HG03175 (cell line): Measurements from ENCODE around the gene ESRRB.

Experiments used
- ATAC-seq: cut with Tn5 transposase; IDR thresholded peaks from one replicate; pipeline ENCODE4 v1.9.1; 2021; ENCODE audit warnings: mild to moderate bottlenecking, moderate library complexity; ENCODE audit not compliant: unreplicated experiment

ESRRB gene

DNA sequence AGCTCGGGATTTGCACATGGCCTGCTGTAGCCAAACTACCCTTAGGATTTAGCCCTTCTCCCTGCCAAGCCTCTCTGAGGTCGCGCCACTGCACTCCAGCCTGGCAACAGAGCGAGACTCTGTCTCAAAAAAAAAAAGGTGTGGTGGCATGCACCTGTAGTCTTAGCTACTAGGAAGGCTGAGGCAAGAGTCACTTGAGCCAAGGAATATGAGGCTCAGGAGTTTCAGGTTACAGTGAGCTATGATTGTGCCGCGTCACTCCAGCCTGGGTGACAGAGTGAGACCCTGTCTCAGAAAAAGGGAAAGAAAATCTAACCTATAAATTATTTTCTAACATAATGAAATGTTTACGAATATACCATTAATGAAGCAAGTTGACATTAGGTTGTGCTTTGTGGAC lies 29.7 kb downstream of the ESRRB start:
- ATAC-seq, result no peak

DNA sequence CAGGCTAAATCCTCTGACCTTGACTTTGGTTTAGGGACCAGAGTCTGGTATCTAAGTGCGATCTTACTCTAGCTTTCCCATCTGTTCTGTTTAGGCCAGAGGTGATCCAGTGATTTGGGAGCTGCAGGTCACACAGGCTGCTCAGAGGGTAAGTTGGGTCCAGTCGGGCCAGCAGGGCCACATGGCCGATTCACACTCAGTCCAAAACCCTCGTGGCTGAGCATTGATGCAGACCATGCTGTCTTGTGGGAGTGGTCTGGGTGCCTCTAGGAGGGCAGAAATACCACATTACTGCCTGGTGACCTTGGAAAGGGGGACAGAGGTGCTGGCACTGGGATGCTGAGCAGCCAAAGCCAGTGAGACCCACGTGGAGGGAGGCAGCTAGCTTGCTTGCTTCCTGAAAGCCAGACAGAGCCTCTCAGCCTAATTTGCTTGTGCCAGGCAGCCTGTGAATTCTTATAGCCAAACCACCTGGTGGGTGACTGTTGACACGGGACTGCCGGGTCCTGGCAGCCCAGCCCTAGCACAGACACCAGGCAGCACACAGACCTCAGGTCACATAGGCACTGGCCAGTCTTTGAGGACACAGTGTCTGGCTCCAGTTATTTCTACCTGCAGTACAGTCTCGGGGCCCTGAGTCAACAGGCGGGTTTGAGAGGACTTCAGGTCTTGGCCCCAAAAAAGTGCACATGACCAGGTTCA lies 31.7 kb downstream of the ESRRB start:
- ATAC-seq, result no peak

DNA sequence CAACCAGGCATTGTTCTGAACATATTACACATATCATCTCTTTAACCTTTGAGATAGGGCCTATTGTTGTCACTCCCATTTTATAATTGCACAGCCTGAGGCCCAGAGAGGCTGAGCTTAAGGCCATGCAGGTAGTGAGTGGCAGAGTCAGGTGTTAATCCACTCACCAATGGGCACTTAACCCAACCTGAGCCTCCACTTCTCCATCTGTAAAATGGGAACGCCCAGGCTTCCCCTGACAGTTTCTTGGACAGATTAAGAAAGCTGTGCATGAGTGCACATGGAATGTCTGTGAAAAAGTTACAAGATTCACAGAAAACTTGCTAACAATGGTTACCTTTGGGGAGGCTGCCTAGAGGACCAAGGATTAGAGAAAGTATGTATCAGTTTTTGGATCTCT lies 32.9 kb downstream of the ESRRB start:
- ATAC-seq, result no peak

DNA sequence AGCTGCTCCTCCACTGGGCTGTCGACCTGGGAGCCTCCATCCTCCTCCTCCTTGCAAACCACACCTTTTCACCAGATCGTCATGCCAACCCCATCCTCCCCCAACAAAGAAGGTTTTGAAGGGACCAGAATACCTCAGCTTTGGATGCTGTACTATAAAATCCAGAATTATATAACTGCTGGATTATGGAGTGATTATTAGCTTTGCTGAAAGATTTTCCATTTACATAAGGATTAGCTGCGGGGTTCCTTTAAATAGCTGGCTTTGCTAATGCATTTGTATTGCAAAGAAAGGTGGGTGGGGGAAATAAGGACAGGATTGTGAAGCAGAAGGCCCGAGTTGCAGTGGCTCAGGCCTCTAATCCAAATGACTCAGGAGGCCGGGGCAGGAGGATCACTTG lies 36.6 kb downstream of the ESRRB start:
- no peak for ATAC-seq

DNA sequence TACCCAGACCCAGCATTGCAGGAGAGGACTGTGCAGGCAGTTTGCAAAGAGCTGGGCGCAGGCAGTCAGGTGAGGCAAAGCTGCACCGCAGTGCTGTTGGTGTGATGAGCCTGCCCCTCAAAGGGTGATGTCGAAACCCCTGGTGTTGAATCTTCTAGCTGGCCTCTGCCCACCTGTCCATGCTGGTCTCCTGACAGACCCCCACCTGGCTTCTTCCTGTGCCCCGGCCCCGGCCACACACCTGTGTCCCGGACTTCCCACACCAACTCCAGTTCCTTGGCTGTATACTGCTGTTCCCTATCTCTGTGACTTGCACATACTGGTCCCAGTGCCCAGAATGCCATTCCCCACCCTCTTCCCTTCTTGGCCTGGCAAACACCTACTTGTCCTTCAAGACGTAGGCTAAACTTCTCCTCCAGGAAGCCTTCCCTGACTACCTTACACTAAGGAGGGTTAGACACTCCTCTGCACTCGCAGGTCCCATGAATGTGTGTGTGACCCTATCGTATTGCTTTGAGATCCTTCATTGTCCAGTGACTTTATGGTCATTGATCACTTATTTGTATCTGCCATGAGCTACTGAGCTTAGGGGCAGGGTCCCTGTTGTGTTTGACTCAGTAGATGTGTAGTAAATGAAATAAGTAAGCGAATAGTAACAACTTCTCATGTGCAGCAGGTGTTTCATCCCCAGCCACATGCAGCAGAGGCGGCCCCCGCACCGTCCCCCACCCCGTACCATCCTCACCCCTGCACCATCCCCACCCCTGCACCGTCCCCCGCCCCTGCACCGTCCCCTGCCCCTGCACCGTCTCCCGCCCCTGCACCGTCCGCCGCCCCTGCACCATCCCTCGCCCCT lies 37.4 kb downstream of the ESRRB start:
- no peak for ATAC-seq

DNA sequence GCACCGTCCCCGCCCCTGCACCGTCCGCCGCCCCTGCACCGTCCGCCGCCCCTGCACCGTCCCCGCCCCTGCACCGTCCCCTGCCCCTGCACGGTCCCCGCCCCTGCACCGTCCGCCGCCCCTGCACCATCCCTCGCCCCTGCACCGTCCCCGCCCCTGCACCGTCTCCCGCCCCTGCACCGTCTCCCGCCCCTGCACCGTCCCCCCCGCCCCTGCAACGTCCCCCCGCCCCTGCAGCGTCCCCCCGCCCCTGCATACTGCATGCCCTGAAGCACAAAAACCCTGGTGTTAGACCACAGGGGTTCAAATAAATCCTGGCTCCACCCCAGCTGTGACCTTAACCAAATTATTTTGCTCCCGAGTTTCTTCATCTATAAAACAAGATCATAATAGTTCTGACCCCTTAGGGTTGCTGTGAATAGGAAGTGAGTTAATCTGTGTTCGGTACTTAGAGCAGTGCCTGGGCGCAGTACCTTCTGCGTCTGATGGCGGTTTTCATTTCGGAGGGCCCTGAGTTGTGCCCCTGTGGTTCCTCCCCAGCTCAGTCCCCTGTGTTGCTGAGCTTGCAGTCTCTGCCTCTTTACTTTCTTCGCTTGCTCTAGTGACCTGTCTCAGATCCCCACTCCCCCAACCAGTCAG lies 38.1 kb downstream of the ESRRB start:
- ATAC-seq, result no peak

DNA sequence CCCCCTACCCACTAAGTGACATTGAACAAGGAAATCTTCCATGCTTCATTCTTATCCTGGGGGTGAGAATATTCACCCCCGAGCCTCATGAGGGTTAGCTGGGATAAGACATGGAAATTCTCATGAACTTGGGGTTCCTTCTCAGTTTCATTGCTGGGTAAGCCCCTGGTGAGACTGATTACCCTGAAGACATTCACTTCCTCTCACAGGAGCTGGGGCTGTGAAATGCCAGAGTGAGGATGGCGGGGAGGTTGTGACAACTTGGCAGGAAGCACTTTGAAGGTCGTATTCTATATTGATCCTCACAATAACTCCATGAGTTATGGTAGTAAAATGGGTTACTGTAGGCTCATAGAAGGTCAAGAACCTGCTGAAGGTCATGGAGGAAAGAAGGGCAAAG lies 43.5 kb downstream of the ESRRB start:
- ATAC-seq, result no peak

DNA sequence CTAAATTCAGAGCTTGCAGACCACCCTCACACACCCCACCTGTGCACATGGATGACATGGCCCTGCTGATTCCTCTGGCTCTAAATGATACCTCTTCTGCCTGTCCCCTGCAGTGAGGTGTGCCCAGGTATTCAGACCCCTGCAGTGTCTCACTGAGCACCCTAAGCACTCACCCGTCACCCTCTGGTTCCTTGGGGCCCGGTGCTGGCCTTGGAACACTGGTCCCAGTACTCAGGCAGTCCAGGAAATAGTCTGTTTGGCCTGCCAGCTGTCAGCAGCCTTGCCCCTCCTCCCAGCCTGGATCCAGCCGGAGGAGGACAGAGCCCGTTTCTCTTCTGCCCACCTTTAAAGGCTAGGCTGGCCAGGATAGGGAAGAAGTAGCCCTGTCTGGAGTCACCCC lies 44.9 kb downstream of the ESRRB start:
- no peak for ATAC-seq

DNA sequence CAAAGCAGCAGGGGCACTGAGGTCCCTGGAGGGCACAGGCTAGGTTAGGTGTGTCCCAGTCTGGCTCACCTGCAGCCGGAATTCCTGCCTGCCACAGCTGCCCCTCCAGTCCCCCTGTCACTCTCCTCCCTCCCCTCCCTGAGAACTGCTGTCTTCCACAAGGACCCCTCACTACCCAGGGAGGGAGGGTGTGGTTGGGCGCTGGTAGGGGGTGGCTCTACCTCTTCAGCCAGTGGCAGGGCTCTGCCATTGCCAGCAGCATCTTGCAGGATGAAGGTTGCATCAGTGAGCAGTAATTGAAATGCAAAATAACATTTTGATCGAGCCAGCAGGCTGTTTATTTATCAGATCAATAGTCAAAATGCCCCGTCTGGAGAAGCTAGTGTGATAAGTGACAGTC lies 45.7 kb downstream of the ESRRB start:
- no peak for ATAC-seq

DNA sequence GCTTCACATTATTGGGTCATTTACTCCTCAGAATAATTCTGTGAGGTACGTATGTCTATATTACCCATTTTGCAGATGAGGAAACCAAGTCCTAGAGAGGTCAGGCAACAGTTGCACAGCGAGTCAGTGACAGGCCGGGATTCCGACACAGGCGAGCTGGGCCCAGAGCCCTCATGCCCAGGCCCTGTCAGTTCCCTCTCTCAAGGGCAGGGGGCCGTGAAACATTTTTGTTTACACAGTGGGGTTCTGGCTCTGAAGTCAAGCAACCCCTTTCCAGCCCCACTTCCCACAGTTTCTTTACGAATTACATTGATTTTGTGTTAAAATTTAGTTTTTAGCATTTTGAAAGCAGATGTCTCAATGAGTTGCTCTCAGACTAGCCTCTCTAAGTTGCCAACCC lies 46.7 kb downstream of the ESRRB start:
- no peak for ATAC-seq

DNA sequence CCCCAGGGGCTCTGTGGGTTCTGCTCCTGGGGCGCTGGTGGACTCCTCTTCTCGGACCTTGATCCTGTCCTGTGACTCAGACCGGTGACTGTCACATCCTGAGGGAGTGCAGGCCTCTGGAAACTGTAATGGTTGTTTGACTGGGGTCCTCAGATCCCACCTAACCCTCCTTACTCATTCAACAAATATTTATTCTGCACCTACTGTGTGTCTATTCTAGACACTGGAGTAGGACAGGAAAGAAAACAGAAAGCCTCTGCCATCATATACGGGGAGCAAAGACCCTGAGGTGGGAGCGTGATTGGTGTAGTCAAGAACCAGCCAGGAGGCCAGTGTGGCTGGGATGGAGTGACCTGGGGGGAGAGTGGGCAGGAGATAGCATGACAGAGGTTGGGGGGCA lies 47.6 kb downstream of the ESRRB start:
- ATAC-seq, result no peak

DNA sequence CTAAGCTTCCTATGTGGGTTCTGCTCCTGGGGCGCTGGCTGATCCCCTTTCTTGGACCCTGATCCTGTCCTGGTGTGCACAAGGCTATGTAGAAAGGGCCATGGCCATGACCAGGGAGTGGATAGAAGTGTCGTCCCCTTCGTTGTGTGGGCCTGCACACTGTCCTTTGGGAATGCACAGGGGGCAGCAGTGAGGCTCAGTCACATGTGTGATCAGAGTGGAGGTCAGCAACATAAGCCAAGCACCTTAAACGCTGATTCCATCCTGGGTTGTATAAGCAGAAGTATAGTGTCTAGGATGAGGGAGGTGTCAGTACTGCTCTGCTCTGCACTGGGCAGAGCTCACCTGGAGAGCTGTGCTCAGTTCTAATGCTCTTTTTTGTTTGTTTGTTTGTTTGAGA lies 48.4 kb downstream of the ESRRB start:
- no peak for ATAC-seq

DNA sequence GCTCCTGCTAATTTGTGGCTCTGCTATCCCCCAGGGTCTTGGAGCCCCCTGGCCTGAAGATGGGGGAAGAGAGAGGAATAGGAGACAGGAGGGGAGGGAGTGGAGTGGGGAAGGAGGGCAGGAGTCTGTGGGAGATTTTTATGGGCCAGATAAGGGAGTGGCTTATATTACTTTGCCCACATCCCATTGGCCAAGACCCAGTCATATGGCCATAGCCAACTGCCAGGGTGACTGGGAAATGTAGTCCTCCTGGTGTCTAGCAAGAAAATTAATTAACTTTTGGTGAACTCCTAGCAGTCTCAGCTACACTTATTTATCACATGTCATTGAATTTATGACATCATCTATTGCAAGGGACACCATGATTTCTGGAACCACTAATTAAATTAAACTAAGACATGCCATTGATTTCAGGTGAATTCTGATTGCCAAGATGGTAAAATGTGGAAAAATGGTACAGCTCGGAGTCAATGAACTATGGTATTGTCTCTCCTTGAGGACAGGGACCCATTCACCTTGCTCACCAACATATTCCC lies 50.3 kb downstream of the ESRRB start:
- no peak for ATAC-seq

DNA sequence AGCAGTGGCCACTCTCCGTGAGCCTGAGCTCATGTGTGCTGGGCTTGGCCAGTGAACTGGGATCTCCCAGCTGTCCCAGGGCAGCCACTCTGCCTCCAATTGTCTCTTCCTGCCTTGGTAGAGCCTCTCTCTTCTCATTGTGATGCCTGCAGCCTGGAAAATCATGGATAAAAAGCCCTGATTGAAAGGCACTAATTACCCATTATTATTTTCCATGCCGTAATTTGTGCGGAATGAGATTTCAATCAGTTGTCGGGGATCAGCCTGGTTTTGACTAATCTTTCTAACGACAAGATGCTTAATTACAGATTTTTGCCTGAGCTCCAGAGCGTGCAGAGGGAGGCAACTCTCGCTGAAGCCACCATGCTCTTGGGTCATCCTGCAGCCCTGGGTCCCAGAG lies 52.7 kb downstream of the ESRRB start:
- no peak for ATAC-seq

DNA sequence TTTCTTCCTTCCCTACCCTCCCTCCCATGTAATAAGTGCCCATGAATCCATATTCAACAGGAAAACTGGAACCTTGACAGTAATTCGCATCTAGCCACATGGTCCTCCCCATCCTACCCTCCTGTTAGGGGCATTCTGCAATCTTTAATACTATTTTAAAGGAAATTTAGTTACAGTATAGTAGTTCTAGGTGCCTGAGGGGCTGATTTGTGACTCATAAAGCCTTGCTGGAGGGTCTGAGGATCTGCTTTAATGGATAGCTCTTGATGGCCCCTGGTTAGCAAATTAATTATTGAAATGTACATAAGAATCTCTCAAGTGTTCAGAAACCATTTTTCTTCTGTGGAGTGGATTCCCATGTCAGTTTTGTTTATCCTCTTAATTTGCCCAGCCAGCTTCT lies 54.1 kb downstream of the ESRRB start:
- no peak for ATAC-seq

DNA sequence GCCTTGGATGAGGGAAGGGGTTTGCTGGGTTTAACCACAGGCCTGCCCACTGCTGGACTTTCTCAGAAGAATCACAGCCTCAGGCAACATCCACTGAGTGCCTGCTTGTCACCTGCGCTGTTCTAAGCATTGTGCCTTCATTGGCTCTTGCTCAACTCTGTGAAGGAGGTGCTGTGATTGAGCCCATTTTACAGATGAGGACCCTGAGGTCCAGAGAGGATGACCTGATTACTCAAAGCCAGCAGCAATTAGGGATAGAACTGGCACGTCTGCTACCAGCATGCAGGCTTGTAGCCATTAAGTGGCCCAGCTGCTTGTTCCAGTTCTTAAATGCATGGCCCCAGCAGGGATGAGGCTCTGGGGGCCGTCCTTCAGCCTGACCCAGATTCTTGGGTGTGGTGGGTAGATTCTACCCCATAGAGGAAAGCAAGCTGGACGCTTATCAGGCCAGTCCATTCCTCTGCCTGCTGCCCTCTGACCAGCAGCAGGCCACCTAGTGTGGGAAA lies 54.6 kb downstream of the ESRRB start:
- ATAC-seq, result no peak

DNA sequence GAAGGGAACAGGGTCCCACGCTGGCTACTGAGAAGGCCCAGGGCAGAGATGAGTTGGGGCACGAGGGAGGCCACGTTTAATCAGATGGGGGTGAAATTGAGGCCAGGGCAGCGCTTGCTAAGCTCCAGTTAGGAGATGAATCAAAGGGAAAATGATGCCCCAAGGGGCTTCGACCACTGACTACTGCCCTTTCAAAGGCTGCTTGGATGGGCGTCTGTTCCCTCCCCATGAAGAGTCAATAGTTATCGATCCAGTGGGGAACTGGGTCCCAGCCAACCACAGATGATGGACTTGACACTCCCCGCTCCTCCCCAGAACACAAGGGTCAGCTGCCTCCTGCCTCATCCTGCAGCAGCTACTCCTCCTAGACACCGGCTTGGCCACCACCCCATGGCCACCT lies 55.6 kb downstream of the ESRRB start:
- ATAC-seq, result no peak

DNA sequence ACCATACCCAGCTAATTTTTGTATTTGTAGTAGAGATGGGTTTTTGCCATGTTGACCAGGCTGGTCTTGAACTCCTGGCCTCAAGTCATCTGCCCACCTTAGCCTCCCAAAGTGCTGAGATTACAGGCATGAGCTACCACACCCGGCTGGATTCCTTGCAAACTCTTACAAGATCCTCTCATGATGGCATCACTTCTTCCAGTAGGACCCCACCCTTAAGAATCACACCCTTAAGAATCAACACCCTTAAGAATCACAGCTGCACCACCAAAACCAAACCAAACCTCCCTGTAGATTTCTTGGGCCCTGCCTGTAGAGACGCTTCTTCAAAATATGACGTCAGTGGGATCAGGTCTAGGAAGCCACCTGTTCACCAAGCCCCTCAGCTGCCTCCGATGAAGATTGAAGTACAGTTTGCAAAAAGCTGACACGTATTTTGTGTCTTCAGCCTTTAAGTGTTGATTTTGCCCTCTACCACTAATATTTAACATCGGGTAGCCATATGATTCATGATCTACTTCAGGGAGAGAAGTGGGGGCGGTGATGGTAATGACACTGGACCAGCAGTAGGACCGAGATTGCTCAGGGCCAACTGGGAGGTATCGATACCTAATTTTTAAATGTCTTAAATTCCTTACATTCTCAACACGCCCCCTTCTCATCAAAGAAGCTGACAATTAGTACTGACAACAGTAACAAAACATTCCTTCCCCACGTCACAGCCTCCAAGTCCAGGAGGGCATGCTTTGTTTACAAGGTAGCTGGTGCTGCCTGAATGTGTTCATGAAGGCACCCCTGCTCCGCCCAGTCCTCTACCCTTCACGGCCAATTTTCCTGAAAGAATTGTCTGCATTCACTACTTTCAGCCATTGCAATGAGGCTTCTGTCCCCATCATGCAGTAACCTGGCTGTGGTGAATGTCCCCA lies 57.2 kb downstream of the ESRRB start:
- no peak for ATAC-seq

DNA sequence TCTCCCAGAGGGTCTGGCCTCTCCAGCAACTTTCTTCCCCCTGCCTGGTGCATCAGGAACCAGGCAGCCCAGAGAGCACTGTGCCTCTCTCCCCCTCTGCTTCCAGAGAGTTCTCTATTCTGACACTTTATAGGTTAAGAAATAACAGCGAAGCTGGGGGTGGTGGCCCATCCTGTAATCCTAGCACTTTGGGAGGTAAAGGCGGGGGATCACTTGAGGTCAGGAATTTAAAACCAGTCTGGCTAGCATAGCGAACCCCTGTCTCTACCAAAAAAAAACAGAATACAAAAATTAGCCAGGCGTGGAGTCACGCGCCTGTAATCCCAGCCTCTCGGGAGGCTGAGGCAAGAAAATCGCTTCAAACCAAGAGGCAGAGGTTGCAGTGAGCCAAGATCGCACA lies 58.3 kb downstream of the ESRRB start:
- ATAC-seq, result no peak

DNA sequence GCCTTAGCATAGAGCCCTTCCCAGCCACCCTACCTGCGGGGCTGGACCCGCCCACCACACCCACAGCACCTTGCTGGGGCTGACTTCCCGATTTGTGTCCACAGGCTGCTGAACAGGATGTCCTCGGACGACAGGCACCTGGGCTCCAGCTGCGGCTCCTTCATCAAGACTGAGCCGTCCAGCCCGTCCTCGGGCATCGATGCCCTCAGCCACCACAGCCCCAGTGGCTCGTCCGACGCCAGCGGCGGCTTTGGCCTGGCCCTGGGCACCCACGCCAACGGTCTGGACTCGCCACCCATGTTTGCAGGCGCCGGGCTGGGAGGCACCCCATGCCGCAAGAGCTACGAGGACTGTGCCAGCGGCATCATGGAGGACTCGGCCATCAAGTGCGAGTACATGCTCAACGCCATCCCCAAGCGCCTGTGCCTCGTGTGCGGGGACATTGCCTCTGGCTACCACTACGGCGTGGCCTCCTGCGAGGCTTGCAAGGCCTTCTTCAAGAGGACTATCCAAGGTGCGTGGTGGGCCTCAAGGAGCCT lies 63.4 kb downstream of the ESRRB start:
- ATAC-seq, result no peak
